DND-41 (cell line): ENCODE results near the gene MACIR.

Experiments
- ATAC-seq: fragments of 200-7000 bp; cut with Tn5 transposase; 3 replicates; pipeline ENCODE4 v1.9.1; 2021; ENCODE audit warnings: low read depth; ENCODE audit not compliant: insufficient read depth
- DNase-seq: peaks from one replicate; pipeline ENCODE4 v3.0.0-alpha.2; 2020
- H2AFZ ChIP-seq: 2 replicates; pipeline ENCODE4 v1.6.0; 2012; ENCODE audit warnings: low read depth, low read length
- H3K27ac ChIP-seq: 2 replicates; pipeline ENCODE4 v1.5.1; 2012; ENCODE audit warnings: low read length, inconsistent platforms
- H3K27me3 ChIP-seq: fragments of 200-600 bp; sonication (generic); 2 replicates; pipeline ENCODE4 v1.6.0; 2012; ENCODE audit warnings: low read length, mild to moderate bottlenecking, inconsistent platforms; ENCODE audit not compliant: insufficient read depth, poor library complexity
- H3K36me3 ChIP-seq: 2 replicates; pipeline ENCODE4 v1.5.1; 2012; ENCODE audit warnings: low read length, inconsistent platforms; ENCODE audit not compliant: insufficient read depth
- H3K4me1 ChIP-seq: 2 replicates; pipeline ENCODE4 v1.5.1; 2012; ENCODE audit warnings: mild to moderate bottlenecking, low read length; ENCODE audit not compliant: insufficient read depth
- H3K4me2 ChIP-seq: 2 replicates; pipeline ENCODE4 v1.6.0; 2012; ENCODE audit warnings: mild to moderate bottlenecking, moderate library complexity, low read length, inconsistent platforms; ENCODE audit not compliant: insufficient read depth
- H3K4me3 ChIP-seq, 2 experiments: fragments of 200-600 bp in 1 of 2; shearing (Covaris generic) in 1 of 2; 2 replicates each; pipeline ENCODE4 v1.5.1; 2012 to 2016; ENCODE audit warnings: inconsistent platforms in 2 of 2, low read length in 2 of 2, mild to moderate bottlenecking in 2 of 2, low read depth in 1 of 2, moderate library complexity in 1 of 2
- H3K79me2 ChIP-seq: 2 replicates; pipeline ENCODE4 v1.6.0; 2012; ENCODE audit warnings: low read length, inconsistent platforms; ENCODE audit not compliant: insufficient read depth
- H3K9ac ChIP-seq: 2 replicates; pipeline ENCODE4 v1.6.0; 2012; ENCODE audit warnings: low read depth, mild to moderate bottlenecking, inconsistent platforms, low read length, moderate library complexity
- H3K9me3 ChIP-seq: 2 replicates; pipeline ENCODE4 v1.5.1; 2012; ENCODE audit warnings: low read length, moderate library complexity, mild to moderate bottlenecking, inconsistent platforms; ENCODE audit not compliant: insufficient read depth, severe bottlenecking
- H4K20me1 ChIP-seq: 2 replicates; pipeline ENCODE4 v1.6.0; 2012; ENCODE audit warnings: low read length; ENCODE audit not compliant: insufficient read depth
- CTCF ChIP-seq: IDR thresholded peaks from 2 replicates; pipeline ENCODE4 v1.5.1; 2012; ENCODE audit warnings: borderline replicate concordance, low read length, moderate library complexity, mild to moderate bottlenecking; ENCODE audit not compliant: poor library complexity, severe bottlenecking; ENCODE audit errors: extremely low read depth
- EZH2 ChIP-seq: IDR thresholded peaks from 3 replicates; pipeline ENCODE4 v1.6.1; 2012; ENCODE audit warnings: borderline replicate concordance, low read depth, mild to moderate bottlenecking, moderate library complexity, low read length, inconsistent platforms; ENCODE audit not compliant: severe bottlenecking

Gene MACIR

GRCh38 chr5:103263054-103263453 is 4.5 kb downstream of the MACIR start:
- Histone ChIP-seq H3K4me1 (peaks cover 43% of the 10 kb centered on the region), H3K4me2 (no peak overlapping the region), H3K27me3 (no peaks in the 10 kb centered on the region), H4K20me1 (peaks cover 32% of the 10 kb centered on the region; the same call in 1 of the 2 replicates), H2AFZ (no peak overlapping the region), H3K36me3 (peaks cover 20% of the 10 kb centered on the region), H3K9me3 (no peaks in the 10 kb centered on the region), H3K9ac (no peak overlapping the region), H3K79me2 (peaks cover 94% of the 10 kb centered on the region), H3K4me3 (no peak overlapping the region), H3K27ac (no peak overlapping the region)
- TF ChIP-seq CTCF, result no peak
- TF ChIP-seq EZH2, result no peak
- DNase-seq (no peak), ATAC-seq (no peak)

- H3K4me2 ChIP-seq, result 0 out of 2 replicates have a peak overlapping the region, but pooled peaks have one; percentile 5
- H4K20me1 ChIP-seq, result peaks cover 37% of the 10 kb centered on the region; the same call in 1 of the 2 replicates
- DNase-seq (no peak), ATAC-seq (no peak)
- H3K4me3 ChIP-seq, result no peak overlapping the region
- H3K36me3 ChIP-seq, result peaks cover 31% of the 10 kb centered on the region
- no peak overlapping the region for H3K9ac ChIP-seq
- H3K27me3 ChIP-seq, result no peaks in the 10 kb centered on the region
- H3K4me1 ChIP-seq, result peaks cover 56% of the 10 kb centered on the region
- TF ChIP-seq EZH2, result no peak
- TF ChIP-seq CTCF, result no peak
- H3K79me2 ChIP-seq, result peaks cover 97% of the 10 kb centered on the region
- H3K9me3 ChIP-seq, result no peaks in the 10 kb centered on the region
- H3K27ac ChIP-seq, result no peak overlapping the region
- no peak overlapping the region for H2AFZ ChIP-seq
Measured at GRCh38 chr5:103264508-103264907, 5.9 kb downstream of the MACIR start.

GRCh38 chr5:103270581-103270980 is 12.0 kb downstream of the MACIR start:
- DNase-seq (no peak), ATAC-seq (no peak)
- peaks cover 24% of the 10 kb centered on the region for H3K4me1 ChIP-seq
- H2AFZ ChIP-seq, result no peak overlapping the region
- H3K36me3 ChIP-seq, result peaks cover 35% of the 10 kb centered on the region
- no peaks in the 10 kb centered on the region for H3K9me3 ChIP-seq
- no peak overlapping the region for H3K4me3 ChIP-seq
- no peak overlapping the region for H3K4me2 ChIP-seq
- H3K27me3 ChIP-seq, result no peaks in the 10 kb centered on the region
- no peak overlapping the region for H3K9ac ChIP-seq
- TF ChIP-seq CTCF (no peak), EZH2 (no peak)
- peaks cover 89% of the 10 kb centered on the region for H3K79me2 ChIP-seq
- no peak overlapping the region for H3K27ac ChIP-seq
- H4K20me1 ChIP-seq, result peaks cover 17% of the 10 kb centered on the region; the same call in 1 of the 2 replicates
